Measurements from ENCODE around the gene P3H2. TPM values are rescaled to one million over a fixed set of nuclear protein-coding genes. Genes with fewer than 3 reads are reported as not detected.
"Not testable (repeated sequence)": the region's sequence is repeated elsewhere in the genome, so short reads cannot be mapped to it uniquely, and the experiment has no call there.

P3H2 gene
- not detected for polyA plus RNA-seq (ENCODE audit: low read depth in 6 of 6)

GRCh38 chr3:190120269-190121060, at the start of gene P3H2:
Gene P3H2 (minus strand): TSS chr3:190120897. CDS start chr3:190120731, 166 bp downstream.
- Mint-ChIP-seq H3K36me3 (peaks cover 0 to 11% of the 10 kb centered on the region in 2 donors), H3K4me3 (peak within 1 kb of the TSS in 7 of 8 donors; percentile 15 to 81 (median 72)), H3K27ac (peak within 1 kb of the TSS in 2 of 6 donors; percentile 8 to 49), H3K9me3 (peaks cover 0 to 2% (median 0%) of the 10 kb centered on the region in 7 donors), H3K4me1 (peaks cover 7 to 9% (median 9%) of the 10 kb centered on the region in 3 donors), H3K27me3 (peaks cover 37 to 59% (median 48%) of the 10 kb centered on the region in 3 donors)
- ATAC-seq (ENCODE audit: low read depth in 2 of 2) (no peak), DNase-seq (no peak)

GRCh38 chr3:190169877-190170276, 49.2 kb upstream of the P3H2 start:
- H3K27ac Mint-ChIP-seq, result no peak overlapping the region
- ATAC-seq (ENCODE audit: low read depth in 2 of 2), result no peak
- peaks cover 6 to 10% (median 9%) of the 10 kb centered on the region in 3 donors for H3K4me1 Mint-ChIP-seq
- peak overlapping the region in 4 of 8 donors; percentile 0 to 65 (median 28) for H3K4me3 Mint-ChIP-seq
- H3K36me3 Mint-ChIP-seq, result no peaks in the 10 kb centered on the region
- no peak for DNase-seq
- peaks cover 0 to 5% (median 0%) of the 10 kb centered on the region in 7 donors for H3K9me3 Mint-ChIP-seq
- H3K27me3 Mint-ChIP-seq, result no peaks in the 10 kb centered on the region

GRCh38 chr3:190169243-190169642, 48.5 kb upstream of the P3H2 start:
- peaks cover 6 to 10% (median 9%) of the 10 kb centered on the region in 3 donors for H3K4me1 Mint-ChIP-seq
- no peak for DNase-seq
- H3K4me3 Mint-ChIP-seq, result peak overlapping the region in 2 of 8 donors; percentile 0 to 65
- peak overlapping the region in 1 of 6 donors; percentile 61 for H3K27ac Mint-ChIP-seq
- peaks cover 0 to 5% (median 0%) of the 10 kb centered on the region in 7 donors for H3K9me3 Mint-ChIP-seq
- H3K27me3 Mint-ChIP-seq, result no peaks in the 10 kb centered on the region
- no peak for ATAC-seq (ENCODE audit: low read depth in 2 of 2)
- no peaks in the 10 kb centered on the region for H3K36me3 Mint-ChIP-seq

GRCh38 chr3:190167936-190168680, 47.4 kb upstream of the P3H2 start:
- no peak for ATAC-seq (ENCODE audit: low read depth in 2 of 2)

GRCh38 chr3:190166948-190167347, 46.3 kb upstream of the P3H2 start:
- ATAC-seq (ENCODE audit: low read depth in 2 of 2) (no peak), DNase-seq (no peak)
- Mint-ChIP-seq H3K27ac (no peak overlapping the region), H3K27me3 (no peaks in the 10 kb centered on the region), H3K36me3 (no peaks in the 10 kb centered on the region), H3K4me3 (no peak overlapping the region), H3K4me1 (peaks cover 6 to 10% (median 9%) of the 10 kb centered on the region in 3 donors), H3K9me3 (peaks cover 0 to 12% (median 2%) of the 10 kb centered on the region in 7 donors)

More at GRCh38 chr3:190167936-190168680, 47.4 kb upstream of the P3H2 start:
- DNase-seq, result no peak
- no peaks in the 10 kb centered on the region for H3K36me3 Mint-ChIP-seq
- H3K27ac Mint-ChIP-seq, result no peak overlapping the region
- peaks cover 6 to 10% (median 9%) of the 10 kb centered on the region in 3 donors for H3K4me1 Mint-ChIP-seq
- no peaks in the 10 kb centered on the region for H3K27me3 Mint-ChIP-seq
- no peak overlapping the region for H3K4me3 Mint-ChIP-seq
- peaks cover 0 to 5% (median 0%) of the 10 kb centered on the region in 7 donors for H3K9me3 Mint-ChIP-seq

- DNase-seq, result no peak
- H3K36me3 Mint-ChIP-seq, result no peaks in the 10 kb centered on the region
- no peak overlapping the region for H3K4me3 Mint-ChIP-seq
- peaks cover 0 to 16% (median 6%) of the 10 kb centered on the region in 7 donors for H3K9me3 Mint-ChIP-seq
- H3K4me1 Mint-ChIP-seq, result peaks cover 6 to 10% (median 9%) of the 10 kb centered on the region in 3 donors
- no peak overlapping the region for H3K27ac Mint-ChIP-seq
- no peaks in the 10 kb centered on the region for H3K27me3 Mint-ChIP-seq
- ATAC-seq (ENCODE audit: low read depth in 2 of 2), result no peak
Measured at GRCh38 chr3:190165253-190165652, 44.6 kb upstream of the P3H2 start.

GRCh38 chr3:190162013-190162412, 41.3 kb upstream of the P3H2 start:
- H3K27ac Mint-ChIP-seq; H3K36me3 Mint-ChIP-seq; ATAC-seq (ENCODE audit: low read depth in 2 of 2); H3K27me3 Mint-ChIP-seq; DNase-seq; H3K4me1 Mint-ChIP-seq: not testable (repeated sequence)
- peak overlapping the region in 1 of 8 donors; percentile 21 for H3K4me3 Mint-ChIP-seq
- peaks cover 0 to 16% (median 6%) of the 10 kb centered on the region in 7 donors for H3K9me3 Mint-ChIP-seq

GRCh38 chr3:190159902-190160435, 39.3 kb upstream of the P3H2 start:
- peaks cover 0 to 16% (median 7%) of the 10 kb centered on the region in 7 donors for H3K9me3 Mint-ChIP-seq
- no peaks in the 10 kb centered on the region for H3K36me3 Mint-ChIP-seq
- no peak overlapping the region for H3K4me3 Mint-ChIP-seq
- DNase-seq (no peak), ATAC-seq (ENCODE audit: low read depth in 2 of 2) (no peak)
- H3K4me1 Mint-ChIP-seq, result no peaks in the 10 kb centered on the region
- H3K27me3 Mint-ChIP-seq, result peaks cover 0 to 5% (median 1%) of the 10 kb centered on the region in 3 donors
- peak overlapping the region in 1 of 6 donors; percentile 14 for H3K27ac Mint-ChIP-seq

- no peaks in the 10 kb centered on the region for H3K4me1 Mint-ChIP-seq
- DNase-seq (no peak), ATAC-seq (ENCODE audit: low read depth in 2 of 2) (no peak)
- H3K4me3 Mint-ChIP-seq, result no peak overlapping the region
- peaks cover 5 to 6% (median 6%) of the 10 kb centered on the region in 3 donors for H3K27me3 Mint-ChIP-seq
- H3K36me3 Mint-ChIP-seq, result no peaks in the 10 kb centered on the region
- H3K9me3 Mint-ChIP-seq, result peaks cover 0 to 16% (median 7%) of the 10 kb centered on the region in 7 donors
- no peak overlapping the region for H3K27ac Mint-ChIP-seq
Measured at GRCh38 chr3:190158261-190158660, 37.6 kb upstream of the P3H2 start.

GRCh38 chr3:190155752-190156151, 35.1 kb upstream of the P3H2 start:
- no peak for ATAC-seq (ENCODE audit: low read depth in 2 of 2)
- Mint-ChIP-seq H3K4me3 (no peak overlapping the region), H3K27ac (no peak overlapping the region), H3K4me1 (no peaks in the 10 kb centered on the region), H3K27me3 (peaks cover 5 to 6% (median 6%) of the 10 kb centered on the region in 3 donors), H3K36me3 (no peaks in the 10 kb centered on the region), H3K9me3 (peaks cover 0 to 4% (median 0%) of the 10 kb centered on the region in 7 donors)
- no peak for DNase-seq

- no peaks in the 10 kb centered on the region for H3K4me1 Mint-ChIP-seq
- ATAC-seq (ENCODE audit: low read depth in 2 of 2) (no peak), DNase-seq (no peak)
- H3K36me3 Mint-ChIP-seq, result no peaks in the 10 kb centered on the region
- peaks cover 2 to 6% (median 6%) of the 10 kb centered on the region in 3 donors for H3K27me3 Mint-ChIP-seq
- H3K27ac Mint-ChIP-seq, result no peak overlapping the region
- no peak overlapping the region for H3K4me3 Mint-ChIP-seq
- H3K9me3 Mint-ChIP-seq, result peaks cover 0 to 4% (median 0%) of the 10 kb centered on the region in 7 donors
Measured at GRCh38 chr3:190150681-190151080, 30.0 kb upstream of the P3H2 start.

- not testable (repeated sequence) for H3K27me3 Mint-ChIP-seq; H3K4me1 Mint-ChIP-seq; H3K36me3 Mint-ChIP-seq; H3K4me3 Mint-ChIP-seq; ATAC-seq (ENCODE audit: low read depth in 2 of 2); H3K27ac Mint-ChIP-seq; DNase-seq; H3K9me3 Mint-ChIP-seq
Measured at GRCh38 chr3:190149830-190150619, 29.3 kb upstream of the P3H2 start.

GRCh38 chr3:190144793-190145192, 24.1 kb upstream of the P3H2 start:
- not testable (repeated sequence) for H3K9me3 Mint-ChIP-seq; H3K27me3 Mint-ChIP-seq; H3K4me3 Mint-ChIP-seq; DNase-seq; ATAC-seq (ENCODE audit: low read depth in 2 of 2); H3K27ac Mint-ChIP-seq; H3K36me3 Mint-ChIP-seq; H3K4me1 Mint-ChIP-seq
